Measurements from ENCODE around the gene AGBL4.

GRCh38 chr1:48939042-48939441, 1084.7 kb downstream of the AGBL4 start:
- TF ChIP-seq POLR2A (IDR thresholded peaks at IDR 0.05; ENCODE audit: low read depth, low read length) (no peak), TAF1 (IDR thresholded peaks at IDR 0.05; ENCODE audit: low read depth, low read length) (no peak)
